C4-2B (cell line): Measurements from ENCODE around the gene MYG1.

Experiments used
- CTCF ChIP-seq: fragments of 450-650 bp; conservative IDR thresholded peaks from 2 replicates; pipeline ENCODE4 v1.5.1; 2017; ENCODE audit warnings: mild to moderate bottlenecking
- ZFX ChIP-seq: fragments of 450-650 bp; IDR thresholded peaks from 2 replicates; pipeline ENCODE4 v1.6.1; 2017

- TF ChIP-seq CTCF, result no peak
- TF ChIP-seq ZFX, result no peak
Observed at GRCh38 chr12:53299101-53299453, 418 bp upstream of the MYG1 start.
